ENCODE results near the gene CDH12.

DNA sequence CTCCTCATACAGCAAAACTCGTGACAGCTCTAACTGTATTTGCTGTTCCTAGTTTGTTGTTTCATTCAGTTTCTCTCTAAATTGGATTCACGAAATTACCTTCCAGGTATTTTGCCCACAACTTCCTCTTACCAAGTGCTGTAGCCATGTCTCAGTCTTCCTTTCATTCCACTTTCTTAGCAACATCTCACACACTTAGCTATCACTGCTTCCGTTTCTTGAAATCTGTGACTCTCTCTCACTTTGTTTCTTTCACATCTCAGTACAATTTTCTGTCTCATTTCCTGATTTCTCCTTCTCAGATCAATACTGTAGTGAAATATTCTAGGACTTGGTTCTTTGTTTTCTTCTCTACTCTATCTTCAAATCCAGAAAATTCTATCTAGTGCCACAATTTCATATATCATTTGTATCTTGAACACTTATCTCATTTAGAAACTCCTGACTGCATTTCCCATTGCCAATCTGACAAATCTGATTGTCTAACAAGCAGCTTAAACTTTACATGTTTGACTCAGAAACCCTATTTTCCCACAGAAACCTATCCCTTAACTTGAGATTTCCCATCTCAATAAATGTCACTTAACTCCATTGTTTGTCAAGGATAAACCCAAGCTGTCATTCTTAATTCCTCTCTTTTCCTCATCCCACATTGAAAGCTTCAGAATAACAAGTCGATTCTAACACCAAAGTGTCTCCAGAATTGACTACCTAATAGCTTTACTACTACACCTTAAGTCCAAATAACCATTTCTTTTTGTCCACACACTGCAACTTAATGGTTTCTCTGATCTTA is 303.1 kb downstream of the CDH12 start:
- TF ChIP-seq, protein P1, sequence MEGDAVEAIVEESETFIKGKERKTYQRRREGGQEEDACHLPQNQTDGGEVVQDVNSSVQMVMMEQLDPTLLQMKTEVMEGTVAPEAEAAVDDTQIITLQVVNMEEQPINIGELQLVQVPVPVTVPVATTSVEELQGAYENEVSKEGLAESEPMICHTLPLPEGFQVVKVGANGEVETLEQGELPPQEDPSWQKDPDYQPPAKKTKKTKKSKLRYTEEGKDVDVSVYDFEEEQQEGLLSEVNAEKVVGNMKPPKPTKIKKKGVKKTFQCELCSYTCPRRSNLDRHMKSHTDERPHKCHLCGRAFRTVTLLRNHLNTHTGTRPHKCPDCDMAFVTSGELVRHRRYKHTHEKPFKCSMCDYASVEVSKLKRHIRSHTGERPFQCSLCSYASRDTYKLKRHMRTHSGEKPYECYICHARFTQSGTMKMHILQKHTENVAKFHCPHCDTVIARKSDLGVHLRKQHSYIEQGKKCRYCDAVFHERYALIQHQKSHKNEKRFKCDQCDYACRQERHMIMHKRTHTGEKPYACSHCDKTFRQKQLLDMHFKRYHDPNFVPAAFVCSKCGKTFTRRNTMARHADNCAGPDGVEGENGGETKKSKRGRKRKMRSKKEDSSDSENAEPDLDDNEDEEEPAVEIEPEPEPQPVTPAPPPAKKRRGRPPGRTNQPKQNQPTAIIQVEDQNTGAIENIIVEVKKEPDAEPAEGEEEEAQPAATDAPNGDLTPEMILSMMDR (IDR thresholded peaks at IDR 0.05; ENCODE audit: low read length) = no peak
- no peak for TF ChIP-seq EZH2 (IDR thresholded peaks at IDR 0.05; ENCODE audit: borderline replicate concordance, low read length)

Data from OCI-LY1 (cell line).